G401 (cell line): ENCODE results near the gene FAM8A1. TPM values are rescaled to one million over a fixed set of nuclear protein-coding genes. Genes with fewer than 3 reads are reported as not detected.
A peak's percentile ranks its signal among the peaks of the same experiment; 100 is the strongest.
"Not testable (repeated sequence)": the region's sequence is repeated elsewhere in the genome, so short reads cannot be mapped to it uniquely, and the experiment has no call there.

Experiments used
- DNase-seq: peaks from one replicate; pipeline ENCODE4 v3.0.0-alpha.2; 2015; ENCODE audit warnings: low spot score
- in situ Hi-C: cut with HindIII; loops from 2 replicates; pipeline ENCODE4 v1.10.0; 2016; ENCODE audit warnings: low sequenced_read_pairs, mixed read lengths
- total RNA-seq: library from RNA; depleted of rRNA; stranded (reverse); fragments of >200 nt; shearing (Covaris generic); gene quantifications from 2 replicates; pipeline ENCODE4 v1.2.3, GENCODE V29; 2014; rRNA removed

FAM8A1 gene
- 11.1 and 12.1 TPM in 2 replicates for total RNA-seq

GRCh38 chr6:17599877-17600526 is at the start of gene FAM8A1:
Gene FAM8A1, plus strand, starts transcription at chr6:17600302. Its CDS starts 108 bp downstream, at chr6:17600410.
- in situ Hi-C loops: no loop called here
- peak; percentile 97 for DNase-seq

DNA sequence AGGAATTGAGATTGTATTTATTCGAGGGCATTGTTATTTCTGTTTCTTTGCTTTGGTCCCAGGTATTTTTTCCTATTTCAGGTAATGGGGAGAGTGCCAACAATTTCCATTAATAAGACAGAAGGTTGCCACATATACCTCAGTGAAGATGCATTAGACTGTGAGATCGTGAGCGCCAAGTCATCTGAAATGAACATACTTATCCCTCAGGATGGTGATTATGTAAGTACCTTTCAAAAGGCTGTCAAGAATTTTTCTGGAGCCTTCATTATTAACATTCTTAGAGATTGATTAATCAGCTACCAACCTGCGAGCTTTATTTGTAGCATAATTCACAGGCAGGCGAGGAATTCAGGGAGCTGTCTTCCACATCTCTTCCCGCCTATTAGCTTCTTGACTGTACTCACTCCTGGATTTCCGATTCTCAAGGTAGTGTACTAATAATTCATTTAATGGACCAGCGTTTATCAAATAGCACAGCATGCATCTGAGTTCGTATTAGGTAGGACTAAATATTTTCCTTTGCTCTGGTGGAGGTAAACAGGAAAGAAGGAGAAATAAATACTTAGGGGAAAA is 48.6 kb upstream of the FAM8A1 start:
- in situ Hi-C loops: no loop called here

DNA sequence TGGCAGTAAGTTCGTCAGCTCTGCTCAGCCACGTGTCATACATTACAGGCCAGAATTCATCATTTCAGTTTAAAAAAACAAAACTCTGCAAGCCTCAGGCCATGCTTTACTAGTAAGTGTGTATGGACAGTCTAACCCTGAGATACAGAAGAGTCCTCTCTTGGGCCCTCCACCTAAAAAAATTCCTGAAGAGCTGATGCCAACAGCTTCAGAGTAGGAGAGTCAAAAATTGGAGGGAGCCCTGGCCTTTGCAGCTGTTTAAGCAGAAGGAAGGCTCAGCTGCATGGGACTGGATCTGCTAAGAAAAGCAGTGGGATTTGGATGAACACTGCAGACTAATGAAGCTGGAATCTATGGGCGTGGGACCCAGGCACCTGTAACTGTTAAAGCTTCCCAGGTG is 47.2 kb upstream of the FAM8A1 start:
- in situ Hi-C loops: no loop called here
- DNase-seq: no peak

More for the DNA sequence above, 48.6 kb upstream of the FAM8A1 start:
- no peak for DNase-seq

DNA sequence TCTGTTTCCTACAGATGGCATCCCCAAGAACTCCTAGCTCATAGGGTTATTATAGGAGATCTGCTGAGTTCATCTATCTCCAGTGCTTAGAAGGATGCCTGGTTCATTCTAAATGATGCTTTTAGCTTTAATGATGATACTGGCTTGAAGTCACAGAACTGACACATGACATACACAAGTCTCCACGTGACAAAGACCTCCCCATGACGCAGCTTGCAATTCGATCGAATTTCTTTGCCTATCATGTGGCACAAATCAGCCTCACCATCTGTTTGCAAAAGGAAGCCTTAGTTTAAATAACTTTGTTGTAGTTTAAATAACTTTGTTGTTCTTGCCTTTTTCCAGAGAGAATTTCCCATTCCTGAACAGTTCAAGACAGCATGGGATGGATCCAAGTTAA is 44.1 kb upstream of the FAM8A1 start:
- DNase-seq: no peak
- in situ Hi-C loops: no loop called here

- no peak for DNase-seq
- in situ Hi-C loops: no loop called here
These were observed 37.5 kb upstream of the FAM8A1 start for GRCh38 chr6:17562636-17563035.

- in situ Hi-C loops: no loop called here
- no peak for DNase-seq
These were observed 34.7 kb upstream of the FAM8A1 start for GRCh38 chr6:17565399-17565798.

DNA sequence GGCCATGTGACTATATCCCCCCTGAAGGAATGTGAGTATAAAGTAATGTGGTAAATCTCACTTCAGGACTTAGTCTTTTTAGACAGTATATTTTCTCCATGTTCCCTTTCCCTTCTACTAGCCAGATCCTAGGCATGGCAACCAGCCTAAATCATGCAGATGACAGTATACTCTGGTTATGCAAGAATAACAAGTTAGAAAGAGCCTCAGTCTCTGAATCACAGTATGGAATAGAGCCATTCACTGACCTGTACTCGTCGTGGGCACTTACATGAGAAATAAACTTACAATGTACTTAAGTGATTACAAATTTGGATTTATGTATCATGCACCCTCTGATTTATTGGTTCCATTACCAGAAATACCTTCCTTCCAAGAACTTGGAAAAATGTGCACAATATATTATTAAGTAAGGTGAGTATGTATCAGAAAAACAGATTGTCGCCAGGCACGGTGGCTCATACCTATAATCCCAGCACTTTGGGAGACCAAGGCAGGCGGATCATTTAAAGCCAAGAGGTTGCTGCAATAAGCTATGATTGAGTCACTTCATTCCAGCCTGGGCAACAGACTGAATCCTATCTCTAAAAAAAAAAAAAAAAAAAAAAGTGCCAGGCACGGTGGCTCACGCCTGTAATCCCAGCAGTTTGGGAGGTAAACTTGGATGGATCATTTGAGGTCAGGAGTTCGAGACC is 25.1 kb upstream of the FAM8A1 start:
- DNase-seq: no peak
- in situ Hi-C loops: no loop called here

GRCh38 chr6:17577059-17577458 is 23.0 kb upstream of the FAM8A1 start:
- DNase-seq: no peak
- in situ Hi-C loops: no loop called here

GRCh38 chr6:17580518-17581048 is 19.5 kb upstream of the FAM8A1 start:
- peak; percentile 69 for DNase-seq
- in situ Hi-C loops: no loop called here

DNA sequence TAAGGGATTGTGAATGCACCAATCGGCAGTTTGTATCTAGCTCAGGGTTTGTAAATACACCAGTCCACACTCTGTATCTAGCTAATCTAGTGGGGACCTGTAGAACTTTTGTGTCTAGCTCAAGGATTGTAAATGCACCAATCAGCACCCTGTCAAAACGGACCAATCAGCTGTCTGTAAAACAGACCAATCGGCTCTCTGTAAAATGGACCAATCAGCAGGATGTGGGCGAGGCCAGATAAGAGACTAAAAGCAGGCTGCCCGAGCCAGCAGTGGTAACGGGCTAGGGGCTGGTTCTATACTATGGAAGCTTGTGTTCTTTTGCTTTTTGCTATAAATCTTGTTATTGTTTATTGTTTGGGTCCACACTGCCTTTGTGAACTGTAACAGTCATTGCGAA is 18.8 kb upstream of the FAM8A1 start:
- peak; percentile 27 for DNase-seq
- in situ Hi-C loops: not testable (repeated sequence)

DNA sequence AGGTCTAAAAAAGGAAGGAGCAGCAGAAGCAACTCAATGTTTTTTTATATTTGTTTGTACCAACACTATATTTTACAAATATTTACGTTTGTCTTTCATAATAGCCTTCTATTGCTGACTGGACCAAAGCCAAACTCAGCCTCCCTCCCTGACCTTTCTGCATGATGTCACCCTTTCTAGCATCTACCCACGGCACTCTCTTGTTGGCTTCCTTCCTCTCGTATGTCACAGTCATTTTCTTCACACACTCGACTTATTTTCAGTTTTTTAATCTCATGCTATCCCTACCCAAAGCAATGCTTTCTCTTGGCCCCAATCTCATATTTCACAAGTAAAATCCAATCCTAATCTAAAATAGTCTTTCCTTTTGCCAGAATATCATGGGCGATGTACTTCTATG is 16.3 kb upstream of the FAM8A1 start:
- DNase-seq: no peak
- in situ Hi-C loops: no loop called here

GRCh38 chr6:17584241-17584803 is 15.8 kb upstream of the FAM8A1 start:
- in situ Hi-C loops: no loop called here
- peak; percentile 92 for DNase-seq

DNA sequence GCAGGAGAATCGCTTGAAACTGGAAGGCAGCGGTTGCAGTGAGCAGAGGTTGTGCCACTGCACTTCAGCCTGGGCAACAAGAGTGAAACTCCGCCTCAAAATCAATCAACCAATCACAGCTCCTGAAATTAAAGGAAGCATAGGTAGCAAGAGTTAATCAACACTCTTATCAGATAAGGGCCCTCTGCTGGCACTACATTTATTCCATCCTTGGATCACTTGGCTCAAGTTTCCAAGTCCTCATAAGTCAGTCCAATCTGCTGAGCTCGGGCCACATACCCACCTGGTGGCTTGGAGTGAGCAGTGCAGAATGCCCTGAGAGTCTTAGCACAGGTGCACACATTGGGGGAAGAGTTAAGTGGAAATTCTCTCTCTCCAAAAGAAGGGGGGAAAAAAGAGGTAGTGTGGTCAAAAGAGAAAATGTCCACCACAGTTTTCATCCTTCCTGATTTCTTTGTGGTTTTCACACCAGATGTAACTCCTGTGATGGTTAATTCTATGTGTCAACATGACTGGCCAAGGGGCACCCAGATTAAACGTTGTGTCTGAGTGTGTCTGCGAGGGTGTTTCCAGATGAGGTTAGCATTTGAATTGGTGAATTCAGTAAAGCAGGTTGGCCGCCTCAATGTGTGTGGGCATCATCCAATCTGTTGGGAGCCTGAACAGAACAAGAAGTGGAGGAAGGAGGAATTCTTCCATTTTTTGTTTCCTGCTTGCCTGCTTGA is 14.2 kb upstream of the FAM8A1 start:
- no peak for DNase-seq
- in situ Hi-C loops: no loop called here

GRCh38 chr6:17586623-17587022 is 13.5 kb upstream of the FAM8A1 start:
- DNase-seq, in situ Hi-C loops: not testable (repeated sequence)

DNA sequence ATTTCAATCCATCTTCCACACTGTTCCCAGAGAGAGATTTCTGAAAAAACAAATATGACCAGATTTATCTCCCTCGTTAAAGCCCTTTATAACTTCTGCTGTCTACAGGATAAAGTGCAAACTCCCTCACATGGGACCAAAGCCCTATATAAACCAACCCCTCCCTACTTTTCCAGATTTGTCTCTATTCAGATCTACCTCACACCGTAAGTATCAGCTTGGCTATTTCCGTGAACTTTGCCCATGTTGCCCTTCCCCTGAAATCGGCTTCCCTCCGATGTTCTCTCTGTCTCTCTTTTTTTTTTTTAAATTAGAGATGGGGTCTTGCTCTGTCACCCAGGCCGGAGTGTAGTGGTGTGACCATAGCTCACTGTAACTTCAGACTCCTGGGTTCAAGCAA is 12.1 kb upstream of the FAM8A1 start:
- no peak for DNase-seq
- in situ Hi-C loops: no loop called here

DNA sequence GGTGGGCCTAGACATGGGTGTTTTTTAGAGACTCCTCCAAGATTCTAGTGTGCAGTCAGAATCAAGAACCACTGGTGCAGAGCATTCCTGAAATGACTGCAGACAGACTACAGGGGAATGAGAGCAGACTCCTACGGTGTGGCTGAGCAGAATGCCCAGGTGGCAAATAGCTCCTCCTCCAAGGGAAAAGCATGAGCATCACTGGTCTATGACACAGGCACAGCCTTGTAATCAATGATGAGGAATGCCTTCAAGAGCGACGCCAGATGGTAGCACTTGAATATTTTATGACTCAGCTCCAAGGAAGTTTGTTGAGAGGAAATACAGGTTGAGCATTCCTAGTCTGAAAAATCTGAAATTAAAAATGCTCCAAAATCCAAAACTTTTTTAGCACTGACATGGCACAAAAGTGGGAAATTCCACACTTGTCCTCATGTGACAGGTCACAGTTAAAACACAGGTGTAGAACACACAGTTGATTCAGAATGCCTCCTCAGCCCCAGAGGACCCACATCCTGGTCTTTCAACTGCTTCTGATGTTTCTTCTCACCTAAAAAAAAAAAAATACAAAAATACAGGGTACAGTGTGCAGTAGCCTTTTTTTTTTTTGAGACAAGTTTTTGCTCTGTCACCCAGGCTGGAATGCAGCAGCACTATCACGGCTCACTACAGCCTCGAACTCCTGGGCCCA is 10.6 kb upstream of the FAM8A1 start:
- in situ Hi-C loops: no loop called here
- DNase-seq: no peak

DNA sequence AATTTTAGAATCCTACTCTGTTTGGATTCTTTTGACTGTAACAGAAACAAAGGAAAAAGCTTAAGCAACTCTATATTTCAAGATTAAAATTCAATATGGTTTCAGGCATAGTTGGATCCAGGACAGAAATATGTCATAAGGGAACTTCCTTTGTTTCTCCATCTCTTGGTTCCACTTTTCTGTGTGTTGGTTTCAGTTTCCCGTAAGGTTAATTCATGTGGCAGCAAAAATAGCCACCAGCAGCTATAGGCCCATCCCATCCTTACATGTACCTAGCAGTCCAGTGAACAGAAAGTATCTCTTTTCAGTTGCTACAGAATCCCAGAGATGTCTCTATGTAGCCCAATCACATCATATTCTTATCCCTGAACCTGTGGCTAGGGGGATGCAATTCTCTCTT is 8.8 kb upstream of the FAM8A1 start:
- in situ Hi-C loops: no loop called here

DNA sequence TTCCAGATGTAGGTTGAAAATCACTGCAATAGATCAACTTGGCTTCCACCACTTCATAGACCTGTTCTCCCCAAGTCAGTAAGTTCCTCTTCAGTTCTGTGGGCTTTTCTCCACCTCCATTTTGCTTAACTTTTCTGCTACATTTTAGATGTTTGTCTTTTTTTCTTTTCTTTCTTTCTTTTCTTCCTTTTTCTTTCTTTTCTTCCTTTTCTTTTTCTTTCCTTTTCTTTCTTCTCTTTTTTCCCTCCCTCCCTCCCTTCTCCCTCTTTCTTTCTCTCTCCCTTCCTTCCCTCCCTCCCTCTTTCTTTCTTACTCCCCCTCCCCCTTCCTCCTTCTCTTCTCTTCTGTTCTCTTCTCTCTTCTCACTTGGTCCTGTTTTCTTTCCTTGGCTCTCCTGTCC is 6.9 kb upstream of the FAM8A1 start:
- no peak for DNase-seq
- in situ Hi-C loops: no loop called here

More for the DNA sequence above, 8.8 kb upstream of the FAM8A1 start:
- DNase-seq: no peak

DNA sequence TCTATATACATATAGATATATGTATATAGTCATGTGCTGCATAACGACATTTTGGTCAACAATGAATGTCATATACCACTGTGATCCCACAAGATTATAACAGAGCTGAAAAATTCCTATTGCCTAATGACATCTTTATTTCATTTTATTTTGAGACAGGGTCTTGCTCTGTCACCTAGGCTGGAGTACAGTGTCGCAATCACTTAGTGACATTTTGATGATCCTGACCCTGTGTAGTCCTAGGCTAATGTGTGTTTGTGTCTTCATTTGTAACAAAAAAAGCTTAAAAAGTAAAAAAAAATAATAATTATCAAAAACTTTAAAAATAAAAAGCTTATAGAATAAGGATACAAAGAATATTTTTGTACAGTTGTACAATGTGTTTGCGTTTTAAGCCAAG is 4.0 kb upstream of the FAM8A1 start:
- in situ Hi-C loops: no loop called here
- DNase-seq: no peak
